ENCODE measurements around the gene DGLUCY. TPM values are rescaled to one million over a fixed set of nuclear protein-coding genes. Genes with fewer than 3 reads are reported as not detected.

Gene DGLUCY
- total and polyA plus RNA-seq, 2 of the 13 experiments (the other 11 are each of a cell fraction or from before 2014, with no cell fraction given), result 14.8 to 36.3 TPM

DNA sequence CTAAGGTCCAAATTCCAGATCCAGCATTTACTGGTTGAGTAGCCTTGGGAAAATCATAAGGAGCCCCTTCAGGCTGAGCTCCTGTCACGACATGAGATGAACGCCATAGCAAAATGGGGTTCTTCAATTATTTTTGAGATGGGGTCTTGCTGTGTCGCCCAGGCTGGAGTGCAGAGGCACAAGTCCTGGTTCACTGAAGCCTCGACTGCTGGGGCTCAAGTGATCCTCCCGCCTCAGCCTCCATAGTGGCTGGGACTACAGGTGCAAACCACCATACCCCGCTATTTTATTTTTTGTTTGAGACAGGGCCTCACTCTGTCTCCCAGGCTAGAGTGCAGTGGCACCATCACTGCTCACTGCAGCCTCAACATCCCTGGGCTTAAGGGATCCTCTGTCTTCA, 156.3 kb downstream of the DGLUCY start:
- FAIRE-seq (no peak), ATAC-seq (no peak)
- H3K9me3 ChIP-seq (ENCODE audit: low read length), result no peaks in the 10 kb centered on the region

DNA sequence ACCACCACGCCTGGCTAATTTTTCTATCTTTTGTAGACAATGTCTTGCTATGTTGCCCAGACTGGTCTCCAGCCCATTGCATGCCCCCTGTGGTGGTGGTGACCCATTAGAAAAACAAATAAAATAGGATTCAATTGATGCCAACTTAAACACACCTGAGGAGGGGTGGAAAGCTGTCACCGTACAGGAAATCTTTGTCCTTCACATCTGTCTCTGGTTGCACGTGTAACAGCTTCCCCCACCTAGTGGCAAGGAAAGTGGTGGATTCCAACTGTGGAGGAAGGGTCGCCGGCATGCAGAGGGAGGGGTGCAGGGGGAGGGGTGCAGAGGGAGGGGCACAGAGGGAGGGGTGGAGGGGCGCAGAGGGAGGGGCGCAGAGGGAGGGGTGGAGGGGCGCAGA, 156.7 kb downstream of the DGLUCY start:
- no peaks in the 10 kb centered on the region for H3K4me1 ChIP-seq (ENCODE audit: insufficient read depth, low read length)
- no peak overlapping the region for H2AFZ ChIP-seq (ENCODE audit: low read length)
- H3K79me2 ChIP-seq (ENCODE audit: insufficient read depth, low read length), result no peaks in the 10 kb centered on the region
- WGBS (ENCODE audit: low lambda C conversion rate), result 72% methylated on average over 8 of the region's 8 CpGs
- no peaks in the 10 kb centered on the region for H4K20me1 ChIP-seq (ENCODE audit: insufficient read depth, low read length)
- no peak for TF ChIP-seq ZNF143 (CRISPR knock-in tag; IDR thresholded peaks at IDR 0.05)
- TF ChIP-seq, protein P1, sequence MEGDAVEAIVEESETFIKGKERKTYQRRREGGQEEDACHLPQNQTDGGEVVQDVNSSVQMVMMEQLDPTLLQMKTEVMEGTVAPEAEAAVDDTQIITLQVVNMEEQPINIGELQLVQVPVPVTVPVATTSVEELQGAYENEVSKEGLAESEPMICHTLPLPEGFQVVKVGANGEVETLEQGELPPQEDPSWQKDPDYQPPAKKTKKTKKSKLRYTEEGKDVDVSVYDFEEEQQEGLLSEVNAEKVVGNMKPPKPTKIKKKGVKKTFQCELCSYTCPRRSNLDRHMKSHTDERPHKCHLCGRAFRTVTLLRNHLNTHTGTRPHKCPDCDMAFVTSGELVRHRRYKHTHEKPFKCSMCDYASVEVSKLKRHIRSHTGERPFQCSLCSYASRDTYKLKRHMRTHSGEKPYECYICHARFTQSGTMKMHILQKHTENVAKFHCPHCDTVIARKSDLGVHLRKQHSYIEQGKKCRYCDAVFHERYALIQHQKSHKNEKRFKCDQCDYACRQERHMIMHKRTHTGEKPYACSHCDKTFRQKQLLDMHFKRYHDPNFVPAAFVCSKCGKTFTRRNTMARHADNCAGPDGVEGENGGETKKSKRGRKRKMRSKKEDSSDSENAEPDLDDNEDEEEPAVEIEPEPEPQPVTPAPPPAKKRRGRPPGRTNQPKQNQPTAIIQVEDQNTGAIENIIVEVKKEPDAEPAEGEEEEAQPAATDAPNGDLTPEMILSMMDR (CRISPR knock-in tag; IDR thresholded peaks at IDR 0.05), result 0 out of 2 replicates have a peak, but pooled peaks have one; percentile 3
- no peak for TF ChIP-seq KDM5B (CRISPR knock-in tag; IDR thresholded peaks at IDR 0.05; ENCODE audit: borderline replicate concordance)
- H3K27ac ChIP-seq (ENCODE audit: extremely low read length, insufficient read depth, low read length), result no peak overlapping the region
- POLR2A ChIA-PET, result no interaction called here
- FAIRE-seq (no peak), ATAC-seq (no peak), DNase-seq (ENCODE audit: low spot score) (no peak)
- H3K27me3 ChIP-seq (ENCODE audit: control insufficient read depth in 1 of 2, insufficient read depth in 2 of 2, low read length in 2 of 2), result no peaks in the 10 kb centered on the region
- no TSS peak for BruUV-seq (replicated peaks)
- CTCF ChIA-PET (ENCODE audit: low intra/inter-chr PET ratio, low total read pairs), result no interaction called here
- in situ Hi-C loops (cut with HindIII; ENCODE audit: extremely low pct_ligation_motif_present, low pct_unique_long_range_greater_than_20kb), result no loop called here
- intact Hi-C loops (cut with micrococcal nuclease; ENCODE audit: unreplicated experiment), result no loop called here
- H3K9me3 ChIP-seq (ENCODE audit: low read length), result no peaks in the 10 kb centered on the region
- H3K4me3 ChIP-seq (replicated peaks in 1 of 3; ENCODE audit: insufficient read depth in 1 of 3, low read depth in 2 of 3, low read length in 3 of 3), result no peak overlapping the region
- H3K9ac ChIP-seq (ENCODE audit: insufficient read depth, low read depth, low read length), result no peak overlapping the region
- H3K4me2 ChIP-seq (ENCODE audit: low read depth, low read length), result no peak overlapping the region
- peaks cover 0 to 11% of the 10 kb centered on the region in 2 experiments; a peak in 2 of 5 replicates for H3K36me3 ChIP-seq (replicated peaks in 1 of 2; ENCODE audit: control insufficient read depth in 1 of 2, insufficient read depth in 2 of 2, low read length in 2 of 2)

More for the DNA sequence above, 156.3 kb downstream of the DGLUCY start:
- in situ Hi-C loops (cut with HindIII; ENCODE audit: extremely low pct_ligation_motif_present, low pct_unique_long_range_greater_than_20kb), result no loop called here
- H3K36me3 ChIP-seq (replicated peaks in 1 of 2; ENCODE audit: control insufficient read depth in 1 of 2, insufficient read depth in 2 of 2, low read length in 2 of 2), result peaks cover 0 to 11% of the 10 kb centered on the region in 2 experiments; a peak in 2 of 5 replicates
- intact Hi-C loops (cut with micrococcal nuclease; ENCODE audit: unreplicated experiment), result no loop called here
- BruUV-seq (replicated peaks), result no TSS peak
- H3K9ac ChIP-seq (ENCODE audit: insufficient read depth, low read depth, low read length), result no peak overlapping the region
- no peak overlapping the region for H2AFZ ChIP-seq (ENCODE audit: low read length)
- peaks cover under 1% of the 10 kb centered on the region; the same call in 1 of the 2 replicates for H3K4me1 ChIP-seq (ENCODE audit: insufficient read depth, low read length)
- TF ChIP-seq ELF1 (CRISPR knock-in tag; IDR thresholded peaks at IDR 0.05), result no peak
- peak; percentile 22; the same call in 1 of the 2 replicates for TF ChIP-seq ZNF121 (CRISPR knock-in tag; IDR thresholded peaks at IDR 0.05)
- H4K20me1 ChIP-seq (ENCODE audit: insufficient read depth, low read length), result no peaks in the 10 kb centered on the region
- POLR2A ChIA-PET, result no interaction called here
- H3K27ac ChIP-seq (ENCODE audit: extremely low read length, insufficient read depth, low read length), result no peak overlapping the region
- peaks cover 0 to 4% of the 10 kb centered on the region in 2 experiments; a peak in 3 of 5 replicates for H3K27me3 ChIP-seq (ENCODE audit: control insufficient read depth in 1 of 2, insufficient read depth in 2 of 2, low read length in 2 of 2)
- WGBS (ENCODE audit: low lambda C conversion rate), result 90% methylated on average over 5 of the region's 6 CpGs
- no peak for DNase-seq (ENCODE audit: low spot score)
- no peaks in the 10 kb centered on the region for H3K79me2 ChIP-seq (ENCODE audit: insufficient read depth, low read length)
- H3K4me3 ChIP-seq (replicated peaks in 1 of 3; ENCODE audit: insufficient read depth in 1 of 3, low read depth in 2 of 3, low read length in 3 of 3), result no peak overlapping the region
- CTCF ChIA-PET (ENCODE audit: low intra/inter-chr PET ratio, low total read pairs), result no interaction called here
- no peak overlapping the region for H3K4me2 ChIP-seq (ENCODE audit: low read depth, low read length)

All from HepG2 (cell line).